Stimulated activated CD8-positive, alpha-beta memory T cell treated with anti-CD3 and anti-CD28 coated beads, Interleukin-7, amount 100 ng/mL, for 4 hours (primary cell): ENCODE measurements around the gene HHAT.

Experiments used
- DNase-seq, 2 donors: peaks; one replicate each; pipeline ENCODE4 v3.0.0-alpha.2; 2020; ENCODE audit warnings: low read depth in 2 of 2

The HHAT gene

GRCh38 chr1:210483821-210484220 is 155.1 kb downstream of the HHAT start:
- DNase-seq = no peak

GRCh38 chr1:210487021-210487420 is 158.3 kb downstream of the HHAT start:
- DNase-seq = no peak

GRCh38 chr1:210489491-210489890 is 160.8 kb downstream of the HHAT start:
- DNase-seq = no peak

GRCh38 chr1:210490781-210491180 is 162.1 kb downstream of the HHAT start:
- DNase-seq = no peak

- DNase-seq = no peak
These were observed 167.4 kb downstream of the HHAT start for GRCh38 chr1:210496063-210496462.

GRCh38 chr1:210499956-210500355 is 171.3 kb downstream of the HHAT start:
- DNase-seq = no peak

- no peak for DNase-seq
These were observed 172.1 kb downstream of the HHAT start for GRCh38 chr1:210500831-210501230.

- DNase-seq = no peak
These were observed 175.6 kb downstream of the HHAT start for GRCh38 chr1:210504286-210504685.

- no peak for DNase-seq
These were observed 177.1 kb downstream of the HHAT start for GRCh38 chr1:210505601-210506496.

GRCh38 chr1:210506689-210507088 is 178.0 kb downstream of the HHAT start:
- no peak for DNase-seq

- no peak for DNase-seq
These were observed 187.5 kb downstream of the HHAT start for GRCh38 chr1:210516092-210516656.

- no peak for DNase-seq
These were observed 188.2 kb downstream of the HHAT start for GRCh38 chr1:210516697-210517459.

GRCh38 chr1:210523830-210524229 is 195.1 kb downstream of the HHAT start:
- no peak for DNase-seq

GRCh38 chr1:210525716-210526454 is 197.2 kb downstream of the HHAT start:
- DNase-seq = no peak

GRCh38 chr1:210527091-210527490 is 198.4 kb downstream of the HHAT start:
- no peak for DNase-seq

GRCh38 chr1:210531475-210532222 is 202.9 kb downstream of the HHAT start:
- no peak for DNase-seq

- no peak for DNase-seq
These were observed 203.5 kb downstream of the HHAT start for GRCh38 chr1:210532223-210532598.

GRCh38 chr1:210535761-210536160 is 207.1 kb downstream of the HHAT start:
- DNase-seq = no peak

- DNase-seq = no peak
These were observed 207.7 kb downstream of the HHAT start for GRCh38 chr1:210536254-210536961.

- DNase-seq = no peak
These were observed 211.6 kb downstream of the HHAT start for GRCh38 chr1:210540288-210540687.
